HL-60 (cell line): ENCODE data around the gene AP2A2.

Experiments used
- DNase-seq, 2 experiments: peaks; one replicate each; pipeline ENCODE4 v3.0.0-alpha.2; 2010 to 2020; ENCODE audit warnings: low read depth in 1 of 2, low spot score in 1 of 2
- H3K27ac ChIP-seq: fragments of 250-450 bp; sonication (Bioruptor Pico); replicated peaks from 2 replicates; pipeline ENCODE4 v1.5.1; 2020; ENCODE audit warnings: mild to moderate bottlenecking, moderate library complexity
- H3K27me3 ChIP-seq: fragments of 250-450 bp; sonication (Bioruptor Pico); 2 replicates; pipeline ENCODE4 v1.5.1; 2021; ENCODE audit warnings: mild to moderate bottlenecking, moderate library complexity; ENCODE audit not compliant: insufficient read depth, poor library complexity, severe bottlenecking
- H3K4me3 ChIP-seq: replicated peaks from 2 replicates; pipeline ENCODE4 v1.5.1; 2011; ENCODE audit warnings: mild to moderate bottlenecking, control low read depth, low read length; ENCODE audit not compliant: insufficient read depth
- CTCF ChIP-seq: IDR thresholded peaks from one replicate; pipeline ENCODE4 v1.5.1; 2011; ENCODE audit warnings: low read length, control low read depth, inconsistent platforms; ENCODE audit not compliant: insufficient read depth
- GABPA ChIP-seq: IDR thresholded peaks from 2 replicates; pipeline ENCODE4 v1.6.1; 2012; ENCODE audit warnings: low read depth
- POLR2AphosphoS5 ChIP-seq: IDR thresholded peaks from 2 replicates; pipeline ENCODE4 v1.6.1; 2012; ENCODE audit warnings: low read depth
- REST ChIP-seq: IDR thresholded peaks from 2 replicates; pipeline ENCODE4 v1.6.1; 2012; ENCODE audit warnings: low read depth; ENCODE audit not compliant: insufficient replicate concordance
- SPI1 ChIP-seq: IDR thresholded peaks from 2 replicates; pipeline ENCODE4 v1.6.1; 2012; ENCODE audit warnings: low read depth, mild to moderate bottlenecking, borderline replicate concordance

Gene AP2A2

DNA sequence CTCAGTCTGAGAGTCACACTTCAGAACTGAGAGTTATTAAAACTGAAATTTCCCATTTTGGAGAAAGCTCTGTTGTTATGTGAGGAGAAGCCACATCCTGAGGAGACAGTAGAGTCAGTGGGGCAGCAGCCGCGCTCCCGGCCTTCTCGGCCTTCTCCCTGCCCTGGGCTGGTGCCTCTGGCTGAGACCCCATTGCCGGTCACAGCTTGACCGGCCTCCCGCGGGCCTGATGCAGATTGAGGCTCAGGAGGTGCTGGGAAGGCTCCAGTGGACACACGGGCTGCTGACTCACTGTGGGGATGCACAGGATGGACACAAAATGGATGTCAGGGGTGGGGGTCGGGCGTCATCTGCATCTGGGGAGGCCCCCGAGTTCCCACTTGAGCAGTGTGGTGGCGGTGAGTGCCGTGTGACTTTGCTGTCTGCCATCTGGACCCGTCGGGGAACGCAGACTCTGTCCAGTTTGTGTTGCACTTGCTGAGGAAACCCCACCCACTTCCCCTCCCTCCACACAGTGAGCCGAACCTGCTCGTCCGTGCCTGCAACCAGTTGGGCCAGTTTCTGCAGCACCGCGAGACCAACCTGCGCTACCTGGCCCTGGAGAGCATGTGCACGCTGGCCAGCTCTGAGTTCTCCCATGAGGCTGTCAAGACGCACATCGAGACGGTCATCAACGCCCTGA, 60.7 kb downstream of the AP2A2 start:
- TF ChIP-seq SPI1, result no peak
- no peak for TF ChIP-seq GABPA
- TF ChIP-seq CTCF, result no peak
- TF ChIP-seq POLR2AphosphoS5, result no peak
- no peak for TF ChIP-seq REST
- Histone ChIP-seq H3K4me3 (no peak overlapping the region), H3K27me3 (no peaks in the 10 kb centered on the region), H3K27ac (no peak overlapping the region)
- DNase-seq, result no peak

DNA sequence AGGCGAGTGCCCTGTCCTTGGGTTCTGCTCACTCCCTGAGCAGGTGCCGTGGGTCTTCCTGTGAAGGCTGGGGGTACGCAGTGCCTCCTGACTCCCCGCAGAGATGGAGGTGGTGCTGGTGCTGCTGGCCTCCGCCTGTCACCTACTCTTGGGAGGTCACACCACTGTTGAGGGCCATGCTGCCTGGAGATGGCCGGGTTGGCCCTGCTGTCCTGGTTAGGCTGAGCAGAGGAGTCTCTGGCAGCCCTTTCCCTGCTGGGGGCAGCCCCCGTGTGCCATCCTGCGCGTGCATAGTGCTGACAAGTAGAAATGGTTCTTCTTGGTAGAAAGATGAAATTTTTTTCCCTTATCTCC, 61.3 kb downstream of the AP2A2 start:
- TF ChIP-seq REST (no peak), SPI1 (no peak), CTCF (no peak), GABPA (no peak), POLR2AphosphoS5 (no peak)
- Histone ChIP-seq H3K27me3 (no peaks in the 10 kb centered on the region), H3K27ac (no peak overlapping the region), H3K4me3 (no peak overlapping the region)
- no peak for DNase-seq

DNA sequence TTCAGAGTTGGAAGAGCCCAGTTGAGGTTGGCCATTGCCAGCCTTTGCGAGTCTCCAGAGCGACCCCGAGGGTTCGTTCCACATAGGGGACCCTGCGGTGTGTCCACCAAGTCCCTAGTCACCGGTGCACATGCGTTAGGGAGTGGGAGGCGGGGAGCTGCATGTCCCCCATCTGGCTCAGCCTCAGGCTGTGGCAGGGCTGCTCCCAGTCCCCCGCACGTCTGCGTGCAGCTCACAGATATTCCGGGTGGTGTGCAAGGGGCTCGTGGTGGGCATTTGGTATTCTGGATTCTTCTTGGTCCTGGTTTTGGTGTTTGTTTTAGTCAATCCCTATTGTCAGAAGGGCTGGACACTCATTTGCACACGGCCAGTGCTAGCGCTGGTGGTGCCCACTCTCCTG, 62.0 kb downstream of the AP2A2 start:
- Histone ChIP-seq H3K27me3 (no peaks in the 10 kb centered on the region), H3K4me3 (no peak overlapping the region), H3K27ac (no peak overlapping the region)
- DNase-seq, result no peak
- TF ChIP-seq GABPA, result no peak
- TF ChIP-seq SPI1, result no peak
- no peak for TF ChIP-seq REST
- TF ChIP-seq POLR2AphosphoS5, result no peak
- no peak for TF ChIP-seq CTCF
